ENCODE results near the gene SYT1. TPM values are rescaled to one million over a fixed set of nuclear protein-coding genes. Genes with fewer than 3 reads are reported as not detected.
"Not testable (repeated sequence)": the region's sequence is repeated elsewhere in the genome, so short reads cannot be mapped to it uniquely, and the experiment has no call there.

Gene SYT1
- total and polyA plus RNA-seq, 9 donors = 0.45 to 18.3 (median 9.7) TPM

DNA sequence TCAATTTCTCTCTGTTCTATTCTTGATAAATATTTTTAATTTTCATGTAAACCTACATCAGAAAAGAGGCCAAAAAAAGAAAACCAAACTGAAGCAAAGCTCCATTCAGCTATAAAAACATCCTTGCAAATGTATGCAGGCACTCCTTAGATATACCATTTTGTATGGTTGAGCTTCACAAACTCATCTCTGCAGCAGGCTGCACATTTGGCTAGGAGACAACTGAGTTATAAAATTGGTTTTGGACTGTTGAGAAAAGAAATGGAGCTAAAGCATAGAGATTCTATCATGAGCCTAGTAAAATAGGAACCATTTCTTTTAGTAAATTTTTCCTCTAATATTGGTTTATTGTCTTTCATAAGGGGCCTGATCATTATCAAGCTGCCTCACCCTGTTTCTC, 156.4 kb downstream of the SYT1 start:
- no peaks in the 10 kb centered on the region for H3K36me3 ChIP-seq
- H3K9me3 ChIP-seq = no peaks in the 10 kb centered on the region
- no peak for DNase-seq
- H3K4me1 ChIP-seq (ENCODE audit: insufficient read depth) = no peaks in the 10 kb centered on the region
- no peaks in the 10 kb centered on the region for H3K27me3 ChIP-seq
- no peak overlapping the region for H3K27ac ChIP-seq
- intact Hi-C loops (cut with DNase I) = no loop called here
- TF ChIP-seq POLR2A (IDR thresholded peaks at IDR 0.05) (no peak), EP300 (IDR thresholded peaks at IDR 0.05) (no peak)
- TF ChIP-seq, protein P1, sequence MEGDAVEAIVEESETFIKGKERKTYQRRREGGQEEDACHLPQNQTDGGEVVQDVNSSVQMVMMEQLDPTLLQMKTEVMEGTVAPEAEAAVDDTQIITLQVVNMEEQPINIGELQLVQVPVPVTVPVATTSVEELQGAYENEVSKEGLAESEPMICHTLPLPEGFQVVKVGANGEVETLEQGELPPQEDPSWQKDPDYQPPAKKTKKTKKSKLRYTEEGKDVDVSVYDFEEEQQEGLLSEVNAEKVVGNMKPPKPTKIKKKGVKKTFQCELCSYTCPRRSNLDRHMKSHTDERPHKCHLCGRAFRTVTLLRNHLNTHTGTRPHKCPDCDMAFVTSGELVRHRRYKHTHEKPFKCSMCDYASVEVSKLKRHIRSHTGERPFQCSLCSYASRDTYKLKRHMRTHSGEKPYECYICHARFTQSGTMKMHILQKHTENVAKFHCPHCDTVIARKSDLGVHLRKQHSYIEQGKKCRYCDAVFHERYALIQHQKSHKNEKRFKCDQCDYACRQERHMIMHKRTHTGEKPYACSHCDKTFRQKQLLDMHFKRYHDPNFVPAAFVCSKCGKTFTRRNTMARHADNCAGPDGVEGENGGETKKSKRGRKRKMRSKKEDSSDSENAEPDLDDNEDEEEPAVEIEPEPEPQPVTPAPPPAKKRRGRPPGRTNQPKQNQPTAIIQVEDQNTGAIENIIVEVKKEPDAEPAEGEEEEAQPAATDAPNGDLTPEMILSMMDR (IDR thresholded peaks at IDR 0.05) = no peak
- H3K4me3 ChIP-seq = no peak overlapping the region

- H3K4me1 ChIP-seq (ENCODE audit: insufficient read depth) = no peaks in the 10 kb centered on the region
- 38 to 40% (median 38%) methylated on average over 1 of the region's 1 CpG for WGBS, 3 donors
- intact Hi-C loops (cut with DNase I) = no loop called here
- no peak for TF ChIP-seq POLR2A (IDR thresholded peaks at IDR 0.05)
- TF ChIP-seq, protein P1 (IDR thresholded peaks at IDR 0.05) = no peak
- TF ChIP-seq EP300 (IDR thresholded peaks at IDR 0.05) = no peak
- no peak for DNase-seq
- H3K27ac ChIP-seq = no peak overlapping the region
- H3K27me3 ChIP-seq = no peaks in the 10 kb centered on the region
- no peaks in the 10 kb centered on the region for H3K36me3 ChIP-seq
- H3K9me3 ChIP-seq = no peaks in the 10 kb centered on the region
- H3K4me3 ChIP-seq = no peak overlapping the region
Measured at GRCh38 chr12:79023261-79023660, 158.7 kb downstream of the SYT1 start.

DNA sequence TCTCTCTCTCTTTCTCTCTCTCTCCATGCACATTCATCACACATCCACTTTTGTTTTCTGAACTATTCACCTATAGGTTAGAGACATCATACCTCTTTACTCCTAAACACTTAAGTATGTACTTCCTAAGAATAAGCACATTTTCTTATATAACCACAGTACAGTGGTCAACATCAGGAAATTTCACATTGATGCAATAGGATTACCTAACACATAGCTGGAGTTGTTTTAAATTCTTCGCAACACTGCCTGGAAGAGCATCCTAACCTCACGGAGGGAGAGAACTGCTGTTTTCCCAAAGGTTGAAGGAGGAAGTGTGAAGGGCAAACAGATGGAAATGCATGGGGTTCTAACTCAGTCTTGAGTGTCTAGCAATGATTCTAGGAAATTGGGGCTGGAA, 159.2 kb downstream of the SYT1 start:
- no peak overlapping the region for H3K4me3 ChIP-seq
- no peak overlapping the region for H3K27ac ChIP-seq
- no peaks in the 10 kb centered on the region for H3K27me3 ChIP-seq
- no peaks in the 10 kb centered on the region for H3K9me3 ChIP-seq
- H3K4me1 ChIP-seq (ENCODE audit: insufficient read depth) = no peaks in the 10 kb centered on the region
- TF ChIP-seq EP300 (IDR thresholded peaks at IDR 0.05) = no peak
- TF ChIP-seq, protein P1 (IDR thresholded peaks at IDR 0.05) = no peak
- no peak for TF ChIP-seq POLR2A (IDR thresholded peaks at IDR 0.05)
- 60 to 90% (median 75%) methylated on average over 2 of the region's 2 CpGs for WGBS, 3 donors
- intact Hi-C loops (cut with DNase I) = no loop called here
- no peak for DNase-seq
- no peaks in the 10 kb centered on the region for H3K36me3 ChIP-seq

DNA sequence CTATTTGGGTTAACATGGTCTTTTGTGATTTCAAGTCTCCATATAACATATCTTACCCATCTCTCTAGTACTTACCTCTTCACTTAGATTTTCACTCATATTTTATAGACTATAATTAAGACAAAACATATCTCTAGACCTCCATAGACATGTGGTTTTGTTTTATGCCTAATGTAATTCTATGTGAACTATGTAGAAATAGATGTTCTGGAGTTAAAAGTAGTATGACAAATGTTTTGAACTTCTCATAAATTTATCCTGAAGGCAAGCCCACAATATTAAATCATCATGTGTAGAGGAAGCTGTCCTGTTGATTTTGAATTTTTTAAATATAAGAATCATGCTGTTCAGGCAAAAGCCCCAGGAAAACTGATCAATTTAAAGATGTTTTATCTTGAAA, 169.2 kb downstream of the SYT1 start:
- no peaks in the 10 kb centered on the region for H3K36me3 ChIP-seq
- H3K27ac ChIP-seq = no peak overlapping the region
- no peaks in the 10 kb centered on the region for H3K27me3 ChIP-seq
- no peak overlapping the region for H3K4me3 ChIP-seq
- DNase-seq = no peak
- no peaks in the 10 kb centered on the region for H3K4me1 ChIP-seq (ENCODE audit: insufficient read depth)
- TF ChIP-seq EP300 (IDR thresholded peaks at IDR 0.05) = no peak
- no peak for TF ChIP-seq POLR2A (IDR thresholded peaks at IDR 0.05)
- TF ChIP-seq, protein P1 (IDR thresholded peaks at IDR 0.05) = no peak
- intact Hi-C loops (cut with DNase I) = no loop called here
- H3K9me3 ChIP-seq = no peaks in the 10 kb centered on the region

- H3K9me3 ChIP-seq; DNase-seq; H3K36me3 ChIP-seq; H3K27me3 ChIP-seq; H3K4me3 ChIP-seq; H3K27ac ChIP-seq; H3K4me1 ChIP-seq (ENCODE audit: insufficient read depth); intact Hi-C loops (cut with DNase I): not testable (repeated sequence)
- 60 to 86% methylated on average over 1 to 6 of the region's 6 CpGs; no CpG with 5 or more reads in 1 of the 3 donors for WGBS, 3 donors
Measured at GRCh38 chr12:79044748-79045147, 180.2 kb downstream of the SYT1 start.

DNA sequence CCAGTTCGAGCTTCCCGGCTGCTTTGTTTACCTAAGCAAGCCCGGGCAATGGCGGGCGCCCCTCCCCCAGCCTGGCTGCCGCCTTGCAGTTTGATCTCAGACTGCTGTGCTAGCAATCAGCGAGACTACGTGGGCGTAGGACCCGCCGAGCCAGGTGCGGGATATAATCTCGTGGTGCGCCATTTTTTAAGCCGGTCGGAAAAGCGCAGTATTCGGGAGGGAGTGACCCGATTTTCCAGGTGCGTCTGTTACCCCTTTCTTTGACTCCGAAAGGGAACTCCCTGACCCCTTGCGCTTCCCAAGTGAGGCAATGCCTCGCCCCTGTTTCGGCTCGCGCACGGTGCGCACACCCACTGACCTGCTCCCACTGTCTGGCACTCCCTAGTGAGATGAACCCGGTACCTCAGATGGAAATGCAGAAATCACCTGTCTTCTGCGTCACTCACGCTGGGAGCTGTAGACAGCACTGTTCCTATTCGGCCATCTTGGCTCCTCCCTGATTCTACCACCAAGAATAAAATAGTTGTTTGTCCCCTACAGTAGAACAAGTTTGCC, 180.7 kb downstream of the SYT1 start:
- H3K36me3 ChIP-seq; DNase-seq; H3K9me3 ChIP-seq; intact Hi-C loops (cut with DNase I); H3K4me1 ChIP-seq (ENCODE audit: insufficient read depth); H3K27ac ChIP-seq; H3K27me3 ChIP-seq; H3K4me3 ChIP-seq: not testable (repeated sequence)
- WGBS, 3 donors = 91 to 96% (median 96%) methylated on average over 30 to 31 of the region's 32 CpGs
